Measurements from ENCODE around the gene BIN1. TPM values are rescaled to one million over a fixed set of nuclear protein-coding genes. Genes with fewer than 3 reads are reported as not detected.

Gene BIN1
- total RNA-seq, 2 donors from 2014 or later: 24.4 to 43.5 TPM

DNA sequence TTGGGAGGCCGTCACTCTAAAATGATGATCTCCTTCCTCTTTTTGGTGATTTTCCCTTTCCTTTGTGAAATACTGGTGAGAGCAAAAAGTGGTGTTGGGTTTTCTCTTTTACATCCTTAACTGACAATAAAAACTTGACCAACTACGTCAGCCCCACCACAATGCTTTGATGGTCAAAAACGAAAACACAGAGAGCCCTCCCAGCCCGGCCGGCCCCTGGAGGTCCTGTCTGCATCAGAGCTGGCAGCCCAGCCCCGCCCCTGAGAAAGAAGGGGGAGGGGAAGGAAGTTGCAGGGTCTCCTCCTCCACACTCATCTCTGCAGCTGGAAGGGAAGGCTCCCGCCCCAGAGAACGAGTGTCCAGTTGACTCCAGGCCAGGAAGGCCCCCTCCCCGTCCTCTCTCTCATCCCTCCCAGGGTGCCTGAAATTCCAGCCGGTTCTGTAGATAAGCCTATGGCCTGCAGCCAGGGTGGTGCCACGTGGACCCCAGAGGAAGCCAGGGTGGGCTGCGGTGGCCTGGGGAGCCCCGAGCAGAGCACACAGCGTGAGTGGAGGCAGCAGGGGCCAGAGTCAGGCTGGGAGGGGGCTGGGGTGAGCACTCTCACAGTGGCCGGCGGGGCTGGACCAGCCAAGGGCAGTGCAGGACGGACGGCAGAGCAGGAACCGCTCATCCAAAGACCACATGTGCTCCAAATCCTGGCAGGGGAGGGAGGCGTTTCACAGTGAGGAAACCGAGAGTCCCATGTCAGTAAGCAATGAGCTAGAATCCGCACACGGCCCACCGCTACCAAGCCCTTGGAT is 19.8 kb downstream of the BIN1 start:
- Histone ChIP-seq H3K27ac (peak overlapping the region in 2 of 4 donors; percentile 18 to 61), H3K4me3 (no peak overlapping the region), H3K4me1 (peaks cover 5% of the 10 kb centered on the region), H3K9me3 (no peaks in the 10 kb centered on the region), H3K36me3 (replicated peaks in 1 of 2; ENCODE audit: insufficient read depth in 1 of 2, low read depth in 2 of 2) (no peaks in the 10 kb centered on the region), H3K27me3 (no peaks in the 10 kb centered on the region)
- no peak for TF ChIP-seq POLR2A (IDR thresholded peaks at IDR 0.05)
- TF ChIP-seq CTCF (IDR thresholded peaks at IDR 0.05): no peak
- intact Hi-C loops (cut with DNase I): no loop called here
- ATAC-seq: peak; percentile 31
- peak in 2 of 4 donors; percentile 30 to 54 for DNase-seq
- WGBS, 2 donors: 37 to 76% methylated on average over 15 to 24 of the region's 24 CpGs

GRCh38 chr2:127085317-127085681 is 21.7 kb downstream of the BIN1 start:
- DNase-seq: no peak
- intact Hi-C loops (cut with DNase I): no loop called here
- no peak for ATAC-seq
- WGBS, 2 donors: 73 to 80% methylated on average over 9 of the region's 9 CpGs
- Histone ChIP-seq H3K36me3 (replicated peaks in 1 of 2; ENCODE audit: insufficient read depth in 1 of 2, low read depth in 2 of 2) (no peaks in the 10 kb centered on the region), H3K27me3 (no peaks in the 10 kb centered on the region), H3K4me1 (peaks cover 5% of the 10 kb centered on the region), H3K27ac (peak overlapping the region in 2 of 4 donors; percentile 18 to 36), H3K9me3 (no peaks in the 10 kb centered on the region), H3K4me3 (no peak overlapping the region)
- TF ChIP-seq POLR2A (IDR thresholded peaks at IDR 0.05): no peak
- TF ChIP-seq CTCF (IDR thresholded peaks at IDR 0.05): no peak

DNA sequence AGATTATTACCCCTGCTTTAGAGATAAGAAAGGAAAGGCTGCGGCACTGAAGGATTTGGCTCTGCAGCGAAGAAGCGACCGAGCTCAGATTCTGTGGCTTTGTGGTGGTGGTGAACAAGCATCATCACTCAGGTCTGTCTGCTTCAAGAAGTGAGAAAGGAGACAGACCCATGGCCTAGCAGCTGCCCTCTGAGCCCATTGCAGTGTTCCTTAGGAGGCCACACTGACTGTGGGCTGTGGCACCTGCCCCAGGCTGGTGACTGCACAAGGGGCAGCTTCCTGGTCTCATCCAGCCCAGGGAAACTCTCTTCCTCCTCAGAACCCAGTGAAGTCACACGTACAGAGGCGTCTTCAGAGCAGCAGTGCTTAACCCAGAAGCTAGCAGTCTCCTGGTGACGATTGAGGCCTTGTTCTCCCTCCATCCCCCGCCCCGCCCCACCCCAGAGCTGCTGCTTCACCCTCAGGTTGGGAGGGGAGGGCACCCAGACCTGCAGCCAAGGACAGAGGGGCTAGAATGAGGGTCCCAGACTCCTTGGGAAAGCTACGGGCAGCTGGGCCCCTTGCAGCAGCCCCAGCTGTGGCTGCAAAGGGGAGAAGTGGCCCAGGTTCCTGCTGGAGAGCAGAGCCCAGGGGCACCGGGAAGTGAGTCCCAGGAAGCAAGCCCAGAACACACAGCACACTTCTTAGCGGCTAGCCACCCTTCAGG is 22.2 kb downstream of the BIN1 start:
- H3K9me3 ChIP-seq: no peaks in the 10 kb centered on the region
- H3K36me3 ChIP-seq (replicated peaks in 1 of 2; ENCODE audit: insufficient read depth in 1 of 2, low read depth in 2 of 2): no peaks in the 10 kb centered on the region
- ATAC-seq (no peak), DNase-seq (no peak)
- H3K27me3 ChIP-seq: no peaks in the 10 kb centered on the region
- intact Hi-C loops (cut with DNase I): no loop called here
- peaks cover 5% of the 10 kb centered on the region for H3K4me1 ChIP-seq
- WGBS, 2 donors: 74 to 100% methylated on average over 4 to 12 of the region's 12 CpGs
- TF ChIP-seq POLR2A (IDR thresholded peaks at IDR 0.05): no peak
- TF ChIP-seq CTCF (IDR thresholded peaks at IDR 0.05): no peak
- H3K4me3 ChIP-seq: no peak overlapping the region
- H3K27ac ChIP-seq: peak overlapping the region in 2 of 4 donors; percentile 18 to 36

DNA sequence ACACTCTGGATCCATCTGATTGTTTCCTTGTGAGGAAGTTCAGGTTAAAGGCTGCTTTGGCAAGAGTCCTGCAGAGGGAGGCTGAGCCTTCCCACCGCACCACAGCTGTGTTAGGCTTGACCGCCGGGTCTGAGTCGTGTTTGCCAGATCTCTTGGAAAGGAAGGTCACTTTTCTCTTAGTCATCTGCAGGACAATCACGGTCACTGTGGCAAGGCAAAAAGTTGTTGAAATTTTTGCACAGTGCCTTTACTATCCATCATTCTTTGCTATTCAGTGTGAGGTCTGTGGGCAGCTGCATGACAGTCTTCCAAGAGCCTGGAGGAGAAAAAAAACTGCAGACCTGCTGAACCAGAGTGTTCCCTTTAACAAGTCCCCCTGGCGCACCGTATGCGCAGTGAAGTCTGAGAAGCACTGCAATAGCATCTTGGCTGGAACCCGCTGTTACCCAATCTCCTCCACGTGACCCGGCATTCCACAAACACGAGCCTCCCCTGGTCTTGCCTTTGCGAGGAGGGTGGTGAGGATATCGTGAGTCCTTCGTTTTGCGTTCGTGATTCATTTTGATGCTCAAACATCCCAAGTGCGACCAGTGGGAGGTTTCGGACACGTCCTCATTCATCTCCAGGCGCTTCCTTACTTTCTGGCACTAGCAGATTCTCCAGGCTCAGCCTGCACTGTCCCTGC is 23.0 kb downstream of the BIN1 start:
- peaks cover 5% of the 10 kb centered on the region for H3K4me1 ChIP-seq
- no peaks in the 10 kb centered on the region for H3K36me3 ChIP-seq (replicated peaks in 1 of 2; ENCODE audit: insufficient read depth in 1 of 2, low read depth in 2 of 2)
- H3K27ac ChIP-seq: peak overlapping the region in 1 of 4 donors; percentile 11
- no peak overlapping the region for H3K4me3 ChIP-seq
- no peaks in the 10 kb centered on the region for H3K27me3 ChIP-seq
- intact Hi-C loops (cut with DNase I): no loop called here
- WGBS, 2 donors: 75 to 84% methylated on average over 20 to 21 of the region's 21 CpGs
- H3K9me3 ChIP-seq: no peaks in the 10 kb centered on the region
- TF ChIP-seq POLR2A (IDR thresholded peaks at IDR 0.05): no peak
- TF ChIP-seq CTCF (IDR thresholded peaks at IDR 0.05): no peak
- peak; percentile 13 for ATAC-seq
- DNase-seq: peak in 3 of 4 donors; percentile 47 to 64 (median 55)
